ENCODE data around the gene SPATA19.
A peak's percentile ranks its signal among the peaks of the same experiment; 100 is the strongest.

Gene SPATA19

GRCh38 chr11:133816146-133816870 lies 29.0 kb downstream of the SPATA19 start:
- DNase-seq, result no peak

GRCh38 chr11:133815636-133816035 lies 29.7 kb downstream of the SPATA19 start:
- DNase-seq, result peak in 2 of 3 experiments; percentile 51 to 73

GRCh38 chr11:133814588-133815100 lies 30.7 kb downstream of the SPATA19 start:
- no peak for DNase-seq

GRCh38 chr11:133811850-133812685 lies 33.2 kb downstream of the SPATA19 start:
- no peak for DNase-seq

- DNase-seq, result no peak
Observed at GRCh38 chr11:133810766-133811165, 34.5 kb downstream of the SPATA19 start.

- no peak for DNase-seq
Observed at GRCh38 chr11:133809569-133810491, 35.5 kb downstream of the SPATA19 start.

- DNase-seq, result no peak
Observed at GRCh38 chr11:133808393-133809140, 36.7 kb downstream of the SPATA19 start.

- no peak for DNase-seq
Observed at GRCh38 chr11:133803026-133803425, 42.3 kb downstream of the SPATA19 start.

- DNase-seq, result no peak
Observed at GRCh38 chr11:133801356-133801755, 44.0 kb downstream of the SPATA19 start.

- no peak for DNase-seq
Observed at GRCh38 chr11:133800666-133801065, 44.6 kb downstream of the SPATA19 start.

GRCh38 chr11:133797554-133797953 lies 47.8 kb downstream of the SPATA19 start:
- DNase-seq, result no peak

- no peak for DNase-seq
Observed at GRCh38 chr11:133796043-133796795, 49.1 kb downstream of the SPATA19 start.

- DNase-seq, result no peak
Observed at GRCh38 chr11:133795088-133795487, 50.2 kb downstream of the SPATA19 start.

- no peak for DNase-seq
Observed at GRCh38 chr11:133794205-133794604, 51.1 kb downstream of the SPATA19 start.

GRCh38 chr11:133793271-133794035 lies 51.9 kb downstream of the SPATA19 start:
- peak in 1 of 3 experiments; percentile 38 for DNase-seq

GRCh38 chr11:133790995-133791394 lies 54.3 kb downstream of the SPATA19 start:
- peak in 1 of 3 experiments; percentile 39 for DNase-seq

Measured in NCI-H1417 (cell line).